ENCODE measurements around the gene AGPAT2.
"Not testable (repeated sequence)": the region's sequence is repeated elsewhere in the genome, so short reads cannot be mapped to it uniquely, and the experiment has no call there.

AGPAT2 gene

DNA sequence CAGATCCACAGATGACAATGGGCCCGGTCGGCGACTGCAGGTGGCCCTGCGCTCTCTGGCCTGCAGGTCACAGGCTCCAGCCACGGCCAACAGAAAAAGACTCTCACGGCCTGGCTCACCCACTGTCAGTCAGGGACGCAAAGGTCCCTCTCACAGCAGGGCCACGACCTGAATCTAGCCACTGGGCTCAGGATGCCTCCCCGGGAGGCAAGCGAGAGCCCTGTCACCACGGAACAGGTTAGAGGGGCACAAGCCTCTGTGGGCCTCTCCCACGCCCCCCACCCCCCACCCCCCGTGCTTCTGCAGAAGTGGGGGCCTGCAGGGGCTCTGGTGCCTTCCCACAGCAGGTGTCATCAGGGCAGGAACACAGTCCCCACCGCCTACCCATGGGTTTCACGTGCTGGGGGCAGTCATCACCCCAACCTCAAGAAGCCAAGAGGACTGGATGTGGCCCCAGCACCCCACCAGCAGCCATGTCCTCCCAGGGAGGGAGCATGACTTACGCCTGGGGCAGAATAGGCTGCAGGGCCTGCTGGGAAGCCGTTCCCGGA, 41.8 kb downstream of the AGPAT2 start:
- ATAC-seq = no peak

DNA sequence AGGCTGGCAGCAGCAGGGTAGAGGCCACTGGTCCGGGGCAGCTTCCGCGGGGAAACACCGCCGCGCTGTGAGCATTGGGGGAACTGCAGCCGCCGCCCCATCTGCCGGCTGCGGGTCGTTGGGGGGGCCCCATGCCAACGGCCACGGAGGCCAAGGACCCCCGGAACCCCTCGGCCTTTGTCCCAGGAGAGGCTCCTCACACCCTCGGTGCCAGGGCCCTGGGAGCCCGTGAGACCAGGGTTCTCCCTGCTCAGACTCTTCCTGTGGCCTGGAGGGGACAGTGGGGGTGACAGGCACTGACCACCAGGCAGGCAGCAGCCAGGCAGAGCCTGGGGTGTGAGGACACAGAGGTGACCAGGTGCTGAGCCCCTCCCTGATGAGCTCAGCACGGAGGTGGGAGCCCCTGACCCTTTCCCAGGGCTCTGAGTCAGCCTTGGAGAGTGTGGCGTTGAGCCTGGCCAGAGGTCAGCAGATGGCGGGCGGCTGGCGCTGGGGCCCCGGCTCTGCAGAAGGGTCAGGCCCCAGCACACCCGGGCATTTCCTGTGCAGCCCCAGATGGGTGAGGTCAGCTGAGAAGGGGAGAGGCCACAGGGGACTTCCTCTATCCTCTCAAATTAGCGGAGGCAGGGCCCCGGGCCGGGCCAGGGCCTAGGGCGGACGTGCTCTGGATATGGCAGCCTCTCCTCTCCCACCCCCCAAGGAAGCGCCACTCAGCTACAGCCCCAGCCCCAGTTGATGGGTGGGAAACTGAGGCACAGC, 42.5 kb downstream of the AGPAT2 start:
- peak in 1 of 2 donors; percentile 87 for ATAC-seq

DNA sequence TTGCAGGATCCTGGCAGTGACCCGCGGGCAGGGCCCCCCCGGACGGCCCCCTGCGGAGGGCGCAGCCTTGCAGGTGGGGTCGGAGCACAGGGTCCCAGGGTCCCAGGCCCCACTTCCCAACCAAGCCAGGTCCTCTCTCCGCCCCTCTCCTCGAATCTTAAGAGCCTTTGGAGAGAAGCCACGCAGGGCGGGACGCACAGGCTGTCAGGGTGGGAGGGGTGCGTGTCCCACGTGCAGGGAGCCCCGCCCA, 43.0 kb downstream of the AGPAT2 start:
- ATAC-seq = peak in 1 of 2 donors; percentile 98

DNA sequence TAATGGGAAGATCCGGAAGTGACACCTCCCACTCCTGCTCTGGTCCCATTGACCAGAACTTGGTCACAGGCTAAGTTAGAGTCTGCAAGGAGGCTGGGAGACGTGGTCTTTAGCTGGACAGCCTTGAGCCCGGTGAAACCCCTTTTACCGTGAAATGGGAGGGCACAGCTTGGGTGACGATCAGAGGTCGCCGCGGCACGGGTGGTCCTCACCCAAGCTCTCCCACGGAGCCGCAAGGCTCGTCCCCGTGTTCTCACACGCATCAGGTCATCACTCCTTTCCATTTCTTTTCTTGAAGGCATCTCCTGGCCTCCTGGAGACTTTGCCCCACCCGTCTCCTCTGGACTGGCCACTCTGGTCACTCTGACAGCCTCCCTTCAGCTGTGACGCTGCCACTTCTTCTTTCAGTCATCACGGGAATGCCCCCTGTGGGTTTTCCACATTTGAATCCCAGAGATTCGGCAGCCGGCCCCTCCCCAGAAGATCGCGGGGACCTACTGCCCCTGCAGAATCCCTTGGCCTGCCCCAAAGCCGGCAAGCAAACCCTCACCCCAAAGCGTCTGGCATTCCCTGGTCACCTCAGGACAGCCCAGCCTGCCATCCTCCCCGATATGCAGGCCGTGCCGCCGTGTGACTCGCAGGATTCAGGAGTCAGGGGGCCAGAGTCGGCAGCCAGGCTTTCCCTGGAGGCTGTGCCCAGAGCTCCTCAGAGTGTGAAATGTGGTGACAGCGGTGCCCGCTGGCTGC, 43.5 kb downstream of the AGPAT2 start:
- no peak for ATAC-seq

DNA sequence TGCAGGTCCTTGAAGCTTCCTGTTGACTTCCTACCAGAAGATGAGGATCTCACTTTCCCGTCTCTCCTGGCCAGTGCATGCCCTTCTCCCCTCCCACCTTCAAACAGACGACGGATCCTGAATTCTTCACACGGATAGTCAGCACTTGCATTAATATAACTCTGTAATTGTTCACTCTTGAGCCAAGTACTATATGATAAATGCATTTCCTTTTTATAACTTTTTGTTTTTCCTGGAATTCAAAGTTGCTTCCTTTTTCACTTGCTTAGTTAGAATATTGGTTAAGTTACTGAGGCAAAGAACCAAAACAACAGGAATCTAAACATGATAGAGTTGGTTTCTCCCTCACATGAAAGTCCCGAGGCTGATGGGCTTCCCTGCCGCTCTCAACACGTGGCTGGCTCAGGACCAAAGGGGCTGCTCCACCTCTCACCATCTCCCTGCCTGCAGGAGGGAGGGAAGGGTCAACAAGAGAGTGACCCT, 44.8 kb downstream of the AGPAT2 start:
- ATAC-seq = no peak

DNA sequence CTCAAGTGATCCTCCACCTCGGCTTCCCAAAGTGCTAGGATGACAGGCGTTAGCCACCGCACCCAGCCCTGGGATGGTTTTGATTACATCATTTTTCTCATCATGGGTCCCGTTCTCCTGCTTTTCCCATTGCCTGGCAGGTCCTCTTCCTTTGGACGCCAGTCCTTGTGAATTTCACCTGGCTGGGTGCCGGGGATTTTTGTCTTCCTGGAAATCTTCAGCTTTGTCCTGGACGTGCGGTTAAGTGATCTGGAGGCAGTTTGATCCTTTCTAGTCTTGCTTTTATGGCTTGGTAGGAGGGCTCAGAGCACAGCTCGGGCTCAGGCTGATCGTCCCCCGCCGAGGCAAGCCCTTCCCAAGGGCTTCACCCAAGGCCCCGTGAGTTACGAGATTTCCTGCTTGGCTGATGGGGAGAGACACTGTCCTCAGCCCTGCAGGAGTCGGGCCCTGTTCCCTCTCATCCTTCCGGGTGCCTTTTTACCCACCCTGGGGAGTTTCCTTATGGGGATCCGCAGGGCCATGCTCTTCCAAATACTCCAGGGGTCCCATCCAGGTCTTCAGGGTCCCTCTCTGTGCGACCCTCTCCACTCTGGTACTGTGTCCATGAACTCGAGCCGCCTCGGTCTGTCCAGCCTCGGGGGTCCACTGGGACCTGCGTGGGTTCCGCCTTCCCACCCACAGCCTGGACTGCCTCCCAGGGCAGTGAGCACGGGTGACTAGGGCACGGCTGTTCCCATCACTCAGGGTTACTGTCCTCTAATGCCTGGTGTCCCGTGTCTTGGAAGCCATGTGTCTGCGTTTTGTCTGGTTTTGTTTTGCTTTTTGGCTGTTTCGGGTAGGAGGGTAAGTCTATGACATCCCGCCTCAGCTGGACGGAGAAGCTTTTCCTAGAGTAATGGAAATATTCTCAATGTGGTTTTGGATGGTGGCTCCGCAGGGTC, 46.8 kb downstream of the AGPAT2 start:
- no peak for ATAC-seq

DNA sequence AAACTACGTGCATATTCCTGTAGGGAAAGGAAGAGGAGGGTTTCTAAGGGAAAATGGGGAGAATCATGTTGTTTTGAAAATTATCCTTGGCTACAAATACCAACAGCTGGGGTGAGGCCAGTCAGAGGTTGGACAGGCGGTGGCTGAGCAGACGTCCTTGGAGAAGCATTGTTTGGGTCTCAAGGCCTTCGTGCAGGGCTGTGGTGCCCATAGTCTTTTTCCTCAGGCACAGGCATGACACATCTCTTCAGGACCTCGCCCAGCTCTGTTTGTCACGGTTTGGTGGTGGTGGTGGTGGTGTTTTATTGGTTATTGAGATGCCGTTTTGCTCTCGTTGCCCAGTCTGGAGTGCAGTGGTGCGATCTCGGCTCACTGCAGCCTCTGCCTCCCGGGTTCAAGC, 52.4 kb downstream of the AGPAT2 start:
- no peak for ATAC-seq

DNA sequence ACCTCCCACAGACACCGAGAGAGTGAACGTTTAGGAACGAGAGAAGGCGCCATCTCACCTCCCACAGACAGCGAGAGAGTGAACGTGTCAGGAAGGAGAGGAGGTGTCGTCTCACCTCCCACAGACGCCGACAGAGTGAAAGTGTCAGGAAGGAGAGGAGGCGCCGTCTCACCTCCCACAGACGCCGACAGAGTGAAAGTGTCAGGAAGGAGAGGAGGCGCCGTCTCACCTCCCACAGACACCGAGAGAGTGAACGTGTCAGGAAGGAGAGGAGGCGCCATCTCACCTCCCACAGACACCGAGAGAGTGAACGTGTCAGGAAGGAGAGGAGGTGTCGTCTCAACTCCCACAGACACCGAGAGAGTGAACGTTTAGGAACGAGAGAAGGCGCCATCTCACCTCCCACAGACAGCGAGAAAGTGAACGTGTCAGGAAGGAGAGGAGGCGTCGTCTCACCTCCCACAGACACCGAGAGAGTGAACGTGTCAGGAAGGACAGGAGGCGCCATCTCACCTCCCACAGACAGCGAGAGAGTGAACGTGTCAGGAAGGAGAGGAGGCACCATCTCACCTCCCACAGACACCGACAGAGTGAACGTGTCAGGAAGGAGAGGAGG, 54.7 kb downstream of the AGPAT2 start:
- not testable (repeated sequence) for ATAC-seq

DNA sequence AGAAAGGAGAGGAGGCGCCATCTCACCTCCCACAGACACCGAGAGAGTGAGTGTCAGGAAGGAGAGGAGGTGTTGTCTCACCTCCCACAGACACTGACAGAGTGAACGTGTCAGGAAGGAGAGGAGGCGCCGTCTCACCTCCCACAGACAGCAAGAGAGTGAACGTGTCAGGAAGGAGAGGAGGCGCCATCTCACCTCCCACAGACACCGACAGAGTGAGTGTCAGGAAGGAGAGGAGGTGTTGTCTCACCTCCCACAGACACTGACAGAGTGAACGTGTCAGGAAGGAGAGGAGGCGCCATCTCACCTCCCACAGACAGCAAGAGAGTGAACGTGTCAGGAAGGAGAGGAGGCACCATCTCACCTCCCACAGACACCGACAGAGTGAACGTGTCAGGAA, 55.2 kb downstream of the AGPAT2 start:
- ATAC-seq = not testable (repeated sequence)

DNA sequence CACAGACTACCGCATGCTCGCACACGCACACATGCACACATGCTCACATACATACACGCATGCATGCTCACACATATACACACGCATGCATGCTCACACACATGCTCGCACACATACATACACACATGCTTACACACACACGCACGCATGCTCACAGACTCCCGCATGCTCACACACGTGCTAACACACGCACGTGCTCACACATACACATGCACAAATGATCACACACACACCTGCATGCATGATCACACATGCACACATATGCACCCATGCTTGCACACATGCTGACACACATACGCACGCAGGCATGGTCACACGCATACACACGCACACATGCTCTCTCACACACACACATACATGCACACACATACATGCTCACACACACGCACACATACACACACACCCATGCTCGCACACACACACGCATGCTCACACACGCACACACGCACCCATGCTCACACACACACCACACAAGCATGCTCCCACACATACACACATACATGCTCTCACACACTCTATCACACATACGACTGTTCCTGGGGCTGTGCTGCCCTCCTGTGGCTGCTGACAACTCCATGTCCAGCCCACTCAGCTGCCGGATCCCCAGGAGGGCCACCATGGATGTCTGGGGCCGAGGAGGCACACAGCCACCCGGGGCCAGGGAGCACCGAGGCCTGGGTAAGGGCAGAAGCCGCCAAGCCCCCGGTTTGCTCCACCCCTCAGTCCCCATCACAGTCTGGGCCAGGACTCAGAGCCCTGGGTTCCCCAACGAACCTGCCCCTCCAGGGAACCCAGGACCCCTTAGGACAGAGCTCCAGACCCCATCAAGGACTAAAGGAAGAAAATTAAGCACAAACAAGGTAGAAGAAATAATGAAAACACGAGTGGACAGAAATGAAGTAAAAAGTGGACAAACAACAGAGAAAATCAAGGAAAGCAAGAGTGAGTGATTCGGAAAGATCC, 55.9 kb downstream of the AGPAT2 start:
- peak; percentile 95 for ATAC-seq

DNA sequence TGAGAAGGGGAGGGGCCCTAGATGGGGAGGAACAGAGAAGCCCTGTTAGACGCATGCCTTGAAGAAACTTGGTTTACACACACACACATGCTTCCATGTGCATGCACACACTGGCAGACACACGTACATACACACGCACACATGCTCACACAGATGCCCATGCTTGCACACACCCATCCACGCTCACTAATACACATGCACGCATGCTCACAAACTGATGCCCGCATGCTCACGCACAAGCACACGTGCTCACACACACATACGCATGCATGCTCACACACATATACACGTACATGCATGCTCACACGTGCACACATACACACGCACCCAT, 56.6 kb downstream of the AGPAT2 start:
- ATAC-seq = no peak

DNA sequence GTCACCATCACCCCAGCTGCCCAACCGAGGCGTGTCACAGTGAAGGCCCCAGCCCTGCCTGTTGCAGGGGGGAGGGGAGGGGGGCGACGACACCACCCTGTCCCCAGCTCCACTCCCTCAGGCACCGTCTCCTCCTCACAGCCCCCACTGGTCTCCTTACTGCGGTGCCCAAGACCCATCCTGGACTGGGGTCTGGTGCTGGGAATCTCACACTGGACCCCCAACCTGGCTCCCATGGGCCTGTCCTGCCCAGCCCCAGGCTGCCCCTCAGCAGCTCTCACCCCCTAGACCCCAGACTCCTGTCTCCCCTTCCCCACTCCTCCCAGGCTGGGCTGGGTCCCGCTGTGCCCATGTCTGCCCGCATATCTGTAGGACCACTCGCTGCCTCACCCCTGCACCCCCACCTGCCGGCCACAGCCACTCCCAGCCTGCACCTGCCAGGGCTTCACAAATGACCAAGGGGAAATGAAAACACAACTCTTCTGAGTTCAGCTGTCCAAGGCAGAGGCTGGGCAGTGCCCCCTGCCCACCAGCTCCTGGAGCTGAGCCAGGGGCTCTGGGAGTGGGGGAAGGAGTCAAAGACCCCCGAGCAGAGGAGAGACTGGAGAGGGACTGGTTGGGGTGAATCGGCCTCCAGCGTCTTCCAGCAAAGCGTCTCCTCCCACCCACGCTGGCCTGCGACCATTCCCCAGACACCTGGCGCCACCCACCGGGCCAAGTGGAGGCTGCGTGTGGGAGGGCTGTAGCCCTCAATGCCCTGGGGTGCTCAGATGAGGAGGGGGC, 57.2 kb downstream of the AGPAT2 start:
- peak in 1 of 2 donors; percentile 26 for ATAC-seq

DNA sequence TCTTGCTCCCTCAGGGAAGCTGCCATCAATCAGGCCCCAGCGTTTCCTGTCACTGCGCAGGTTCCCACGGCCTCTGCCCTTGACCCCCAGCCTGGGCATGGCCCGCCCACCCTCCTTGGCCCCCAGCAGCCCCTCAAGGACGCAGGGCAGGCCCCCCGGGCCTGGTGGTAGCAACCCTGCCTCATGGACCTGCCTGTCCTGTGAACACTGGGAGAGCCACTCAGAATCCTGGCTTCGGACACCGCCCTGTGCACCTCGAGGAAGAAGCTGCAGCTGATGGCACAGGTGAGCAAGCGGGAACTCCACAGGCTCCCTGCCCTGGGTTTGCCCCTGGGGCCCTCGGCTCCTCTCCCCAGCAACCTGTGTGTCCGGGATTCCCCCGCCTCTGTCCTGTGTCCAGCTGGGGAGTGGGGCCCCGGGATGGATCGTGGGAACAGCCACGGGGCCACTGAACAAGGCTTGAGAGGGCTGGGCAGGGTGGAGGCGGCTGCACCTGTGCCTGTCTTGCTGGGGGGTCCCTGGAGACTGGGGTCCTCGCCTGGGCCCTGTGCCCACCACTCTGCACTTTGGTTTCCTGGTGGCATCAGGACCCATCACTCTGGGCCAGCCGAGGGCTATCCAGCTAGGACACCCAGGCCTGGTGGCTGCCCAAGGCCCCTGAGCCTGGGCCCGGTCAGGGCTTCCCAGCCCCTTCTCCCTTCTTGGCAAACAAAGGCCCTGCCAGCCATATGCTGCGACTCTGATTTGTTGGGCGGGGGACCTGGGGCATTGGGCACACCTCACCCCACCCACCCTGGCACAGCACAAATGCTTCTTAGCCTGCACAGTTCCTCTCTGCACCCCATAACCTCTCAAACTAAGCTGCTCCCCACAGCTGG, 58.0 kb downstream of the AGPAT2 start:
- no peak for ATAC-seq

DNA sequence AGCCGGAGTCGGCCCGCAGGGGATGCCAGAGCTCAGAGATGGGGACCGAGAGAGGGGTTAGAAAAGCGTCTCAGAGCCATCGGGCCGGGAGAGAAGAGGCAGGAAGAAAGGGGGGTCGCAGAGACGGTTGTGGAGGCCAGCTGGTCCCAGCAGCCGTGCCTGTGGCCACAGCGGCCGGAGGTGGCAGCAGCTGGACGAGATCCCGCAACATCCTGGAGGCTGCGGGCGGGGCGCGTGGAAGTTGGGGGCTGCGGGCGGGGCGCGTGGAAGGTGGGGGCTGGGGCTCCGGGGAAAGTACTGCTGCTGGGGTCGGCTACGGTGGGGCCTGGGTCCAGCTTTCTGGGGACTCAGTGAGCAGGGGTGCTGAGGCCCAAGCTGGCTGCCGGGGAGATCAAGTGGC, 59.0 kb downstream of the AGPAT2 start:
- no peak for ATAC-seq

DNA sequence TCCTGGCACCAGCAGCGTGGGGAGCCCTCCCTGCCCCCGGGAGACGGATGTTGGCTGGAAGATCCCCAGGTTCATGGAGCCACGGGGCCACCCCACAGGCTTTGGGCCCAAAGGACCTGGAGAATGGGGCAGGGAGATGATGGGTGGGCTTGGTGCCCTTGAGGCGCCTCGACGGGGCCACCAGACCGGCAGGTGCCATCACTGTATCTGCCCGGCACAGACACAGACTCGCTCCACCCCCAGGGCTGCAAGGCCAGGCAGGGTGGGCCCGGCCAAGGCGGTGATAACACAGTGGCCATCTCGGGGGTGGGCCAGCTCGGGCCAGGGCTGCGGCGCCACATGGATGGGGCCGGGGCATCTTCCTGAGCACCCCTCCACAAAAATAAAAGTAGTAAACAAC, 59.6 kb downstream of the AGPAT2 start:
- no peak for ATAC-seq

DNA sequence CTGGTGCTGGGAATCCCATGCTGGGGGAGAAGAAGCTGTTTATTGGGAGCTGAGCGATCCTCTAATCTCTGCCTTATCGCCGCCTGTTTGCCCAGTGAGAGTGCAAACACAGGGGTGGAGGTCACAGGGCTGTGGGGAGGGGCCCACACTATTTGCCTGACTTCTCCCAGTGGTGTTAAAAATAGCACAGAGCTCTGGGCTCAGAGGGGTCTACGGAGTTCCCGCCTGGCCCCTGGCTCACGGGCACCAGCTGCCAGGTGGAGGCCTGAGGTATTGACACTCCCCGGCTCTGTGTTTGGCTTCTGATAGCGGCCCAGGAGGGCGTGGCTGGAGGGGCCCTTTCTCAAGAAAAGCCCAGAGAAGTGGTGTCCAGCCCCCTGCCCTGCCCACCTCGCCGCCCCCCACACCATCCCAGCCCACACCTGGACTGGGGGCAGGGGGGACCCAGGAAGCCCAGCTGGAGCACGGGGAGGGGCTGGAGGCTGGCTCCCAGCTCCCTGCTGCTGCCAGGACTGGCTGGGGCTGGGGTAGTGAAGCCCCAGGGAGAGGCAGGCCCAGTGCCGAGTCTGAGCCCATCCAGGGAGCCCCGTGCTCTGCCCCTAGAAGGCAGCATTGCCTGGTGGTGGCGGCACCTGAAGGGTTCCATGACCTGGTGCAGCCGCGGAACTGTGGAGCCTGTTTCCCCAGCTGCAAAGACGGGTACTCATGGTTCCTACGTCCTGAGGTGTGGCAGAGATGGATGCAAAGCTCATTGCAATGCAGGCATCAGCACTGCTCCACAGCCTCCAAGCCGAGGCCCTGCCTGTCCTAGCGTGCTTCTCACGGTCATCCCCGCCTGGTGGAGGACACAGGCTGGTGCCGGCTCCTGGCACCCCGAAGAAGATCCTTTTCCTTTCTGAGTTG, 60.3 kb downstream of the AGPAT2 start:
- no peak for ATAC-seq

DNA sequence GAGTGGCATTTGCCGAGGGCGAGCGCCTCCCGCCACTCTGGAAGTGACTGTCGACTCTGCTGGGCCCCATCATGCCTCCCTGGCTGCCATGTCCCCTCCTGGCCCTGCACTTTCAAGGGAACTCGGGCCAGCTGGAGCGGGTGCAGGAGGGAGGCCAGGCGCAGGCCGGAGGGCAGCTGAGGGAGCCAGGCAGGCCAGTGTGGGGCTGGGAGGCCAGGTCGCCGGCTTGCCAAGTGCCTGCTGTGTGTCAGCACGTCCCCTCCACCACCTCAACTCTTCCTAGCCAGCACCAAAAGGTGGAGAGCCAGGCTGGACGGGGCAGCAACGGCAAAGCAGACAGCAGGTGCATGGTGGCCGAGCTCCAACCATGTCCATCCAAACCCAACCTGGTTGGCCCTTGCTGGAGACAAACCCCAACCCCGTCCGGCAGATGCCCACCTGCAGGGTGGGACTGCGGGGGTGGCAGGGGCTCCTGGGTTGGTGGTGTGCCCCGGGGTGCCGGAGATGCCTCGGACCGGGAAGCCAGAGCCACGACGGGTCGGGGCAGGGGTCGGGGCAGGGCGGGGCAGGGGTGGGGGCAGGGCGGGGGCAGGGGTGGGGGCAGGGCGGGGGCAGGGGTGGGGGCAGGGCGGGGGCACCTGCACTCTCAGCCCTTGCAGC, 61.1 kb downstream of the AGPAT2 start:
- no peak for ATAC-seq
